Fibroblast of villous mesenchyme (primary cell): ENCODE data around the gene OR2A12. TPM values are rescaled to one million over a fixed set of nuclear protein-coding genes. Genes with fewer than 3 reads are reported as not detected.

Source experiments
- DNase-seq: peaks from one replicate; pipeline ENCODE4 v3.0.0-alpha.2; 2010; ENCODE audit warnings: low read depth
- H3K4me3 ChIP-seq: 2 replicates; pipeline ENCODE4 v1.5.1; 2011; ENCODE audit warnings: low read depth, mild to moderate bottlenecking, low read length
- CTCF ChIP-seq: IDR thresholded peaks from 2 replicates; pipeline ENCODE4 v1.5.1; 2012; ENCODE audit warnings: low read depth, mild to moderate bottlenecking, low read length; ENCODE audit not compliant: insufficient read depth
- total RNA-seq: library from RNA; depleted of rRNA; stranded (reverse); fragments of >200 nt; gene quantifications from 2 replicates; pipeline ENCODE4 v1.2.3, GENCODE V29; 2012

OR2A12 gene
- total RNA-seq, 1 donor, result not detected

GRCh38 chr7:144086730-144087129 is 652 bp downstream of the OR2A12 start:
- H3K4me3 ChIP-seq, result no peak overlapping the region
- no peak for TF ChIP-seq CTCF
- DNase-seq, result no peak

- no peak for DNase-seq
- H3K4me3 ChIP-seq, result no peak overlapping the region
- no peak for TF ChIP-seq CTCF
These were observed 1.2 kb downstream of the OR2A12 start for GRCh38 chr7:144087230-144087629.

GRCh38 chr7:144090667-144091066 is 4.6 kb downstream of the OR2A12 start:
- no peak overlapping the region for H3K4me3 ChIP-seq
- DNase-seq, result no peak
- no peak for TF ChIP-seq CTCF

GRCh38 chr7:144098776-144099175 is 12.7 kb downstream of the OR2A12 start:
- TF ChIP-seq CTCF, result no peak
- H3K4me3 ChIP-seq, result no peak overlapping the region
- no peak for DNase-seq

GRCh38 chr7:144100607-144101006 is 14.5 kb downstream of the OR2A12 start:
- no peak for TF ChIP-seq CTCF
- DNase-seq, result no peak
- no peak overlapping the region for H3K4me3 ChIP-seq

- H3K4me3 ChIP-seq, result no peak overlapping the region
- DNase-seq, result no peak
- TF ChIP-seq CTCF, result no peak
These were observed 16.0 kb downstream of the OR2A12 start for GRCh38 chr7:144102041-144102440.

- no peak for TF ChIP-seq CTCF
- no peak overlapping the region for H3K4me3 ChIP-seq
- DNase-seq, result no peak
These were observed 19.1 kb downstream of the OR2A12 start for GRCh38 chr7:144105211-144105610.
